ENCODE results near the gene CA5A.

- TF ChIP-seq EZH2 (IDR thresholded peaks at IDR 0.05; ENCODE audit: low read depth, unreplicated experiment), result no peak
- no peak for TF ChIP-seq REST (IDR thresholded peaks at IDR 0.05; ENCODE audit: unreplicated experiment)
- no peak for TF ChIP-seq CTCF (conservative IDR thresholded peaks at IDR 0.05; ENCODE audit: low read depth in 2 of 2)
- no peak for TF ChIP-seq POLR2AphosphoS5 (IDR thresholded peaks at IDR 0.05; ENCODE audit: low read depth)
- TF ChIP-seq STAT1 (IDR thresholded peaks at IDR 0.05; ENCODE audit: unreplicated experiment), result no peak
- TF ChIP-seq CREB1 (CRISPR knock-in tag; IDR thresholded peaks at IDR 0.05; ENCODE audit: low read depth), result no peak
- no peak for TF ChIP-seq EZH2phosphoT487 (IDR thresholded peaks at IDR 0.05; ENCODE audit: unreplicated experiment)
- no peak for TF ChIP-seq NANOG (IDR thresholded peaks at IDR 0.05; ENCODE audit: borderline replicate concordance)
- TF ChIP-seq JUNB (IDR thresholded peaks at IDR 0.05; ENCODE audit: unreplicated experiment), result no peak
Measured at GRCh38 chr16:87960852-87961251, 24.5 kb upstream of the CA5A start.

Measured in GM23338 (cell line).